ENCODE results near the gene FASN. TPM values are rescaled to one million over a fixed set of nuclear protein-coding genes. Genes with fewer than 3 reads are reported as not detected.

Gene FASN
- total and polyA plus RNA-seq, 2 of the 4 experiments (the other 2 are of a cell fraction): 12.4 to 56.0 TPM

DNA sequence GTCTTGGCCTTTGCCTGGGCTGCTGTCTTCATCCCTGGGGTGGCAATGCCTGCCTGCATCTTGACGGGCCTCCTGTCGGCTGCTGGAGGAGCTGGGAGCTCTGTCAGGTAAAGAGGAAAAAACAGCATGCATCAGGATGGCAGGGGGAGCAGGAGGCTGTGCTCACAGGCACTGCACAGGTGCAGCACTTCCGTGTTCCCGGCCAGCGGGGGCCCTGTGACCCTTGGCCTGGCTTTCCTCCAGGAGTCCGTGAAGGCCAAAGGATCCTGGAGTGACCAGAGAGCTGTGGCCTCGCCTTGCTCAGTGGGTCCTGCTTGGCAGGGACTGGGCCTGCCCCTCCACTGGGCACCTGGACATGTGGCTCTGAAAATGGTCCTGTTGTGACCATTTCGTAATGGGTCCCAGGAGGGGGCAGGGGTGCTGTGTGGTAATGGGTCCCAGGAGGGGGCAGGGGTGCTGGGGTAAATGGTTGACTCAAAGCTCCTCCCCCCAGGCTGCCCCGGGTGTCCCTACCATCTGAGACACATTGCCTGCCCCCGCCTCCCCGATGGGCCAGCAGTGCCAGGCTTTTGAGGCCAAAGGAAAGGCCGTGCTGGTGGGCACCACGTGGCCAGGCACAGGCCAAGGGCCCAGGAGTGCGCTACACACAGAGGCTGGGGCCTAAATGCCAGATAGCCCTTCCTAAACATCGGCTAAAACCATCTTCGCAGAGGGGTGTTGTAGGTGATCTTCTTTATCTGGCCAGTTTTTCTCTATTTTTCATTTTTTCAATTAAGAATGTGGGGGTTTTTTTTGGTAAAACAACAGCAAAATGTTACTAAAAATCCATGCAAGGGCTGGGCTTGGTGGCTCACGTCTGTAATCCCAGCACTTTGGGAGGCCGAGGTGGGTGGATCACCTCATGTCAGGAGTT lies 4.0 kb upstream of the FASN start:
- in situ Hi-C loops (cut with MboI; ENCODE audit: low sequenced_read_pairs) (no loop called here), intact Hi-C loops (cut with micrococcal nuclease) (no loop called here), dilution Hi-C loops (cut with HindIII; ENCODE audit: low sequenced_read_pairs, unreplicated experiment) (no loop called here)
- Histone ChIP-seq H3K27ac (ENCODE audit: insufficient read depth, low read length) (no peak overlapping the region), H3K4ac (ENCODE audit: low read depth, low read length) (no peak overlapping the region), H3K79me1 (ENCODE audit: low read depth in 1 of 2, low read length in 2 of 2) (peaks cover 0 to 22% of the 10 kb centered on the region in 2 experiments; a peak in 3 of 4 replicates), H4K8ac (ENCODE audit: low read depth in 2 of 2, low read length in 2 of 2) (no peak overlapping the region), H2AK5ac (ENCODE audit: low read depth, low read length) (no peak overlapping the region), H3K9ac (ENCODE audit: low read depth, low read length) (no peak overlapping the region), H2BK20ac (ENCODE audit: low read depth, low read length) (no peak overlapping the region), H2BK15ac (ENCODE audit: low read depth, low read length) (no peak overlapping the region), H3K4me3 (ENCODE audit: insufficient read depth, low read depth, low read length) (no peak overlapping the region), H3K23ac (ENCODE audit: low read depth, low read length) (no peak overlapping the region), H3K4me1 (ENCODE audit: control insufficient read depth, insufficient read depth, low read length) (peaks cover 21% of the 10 kb centered on the region), H3K4me2 (ENCODE audit: low read depth, low read length) (no peak overlapping the region), H2BK5ac (ENCODE audit: low read depth, low read length, poor library complexity, severe bottlenecking) (no peak overlapping the region), H2AFZ (replicated peaks; ENCODE audit: low read length, poor library complexity) (no peak overlapping the region), H4K5ac (ENCODE audit: low read depth, low read length) (no peak overlapping the region), H3K36me3 (ENCODE audit: control insufficient read depth, insufficient read depth, low read length) (no peaks in the 10 kb centered on the region), H2BK120ac (ENCODE audit: low read depth, low read length) (no peak overlapping the region), H4K20me1 (ENCODE audit: insufficient read depth, low read length) (peaks cover 5% of the 10 kb centered on the region), H3K14ac (replicated peaks; ENCODE audit: low read depth, low read length) (no peak overlapping the region), H4K91ac (ENCODE audit: insufficient read depth, low read depth, low read length) (no peak overlapping the region; the same call in 1 of the 2 replicates), H3K9me1 (ENCODE audit: insufficient read depth, low read length) (0 out of 2 replicates have a peak, but pooled peaks cover 5% of the 10 kb centered on the region), H3K27me3 (ENCODE audit: control insufficient read depth, insufficient read depth, low read length) (no peaks in the 10 kb centered on the region), H3K56ac (ENCODE audit: extremely low read depth, insufficient read depth, low read length) (no peak overlapping the region), H3K9me3 (ENCODE audit: control insufficient read depth, insufficient read depth, low read length) (no peaks in the 10 kb centered on the region), H3K18ac (ENCODE audit: low read depth, low read length) (no peak overlapping the region), H2AK9ac (replicated peaks; ENCODE audit: low read depth, low read length, poor library complexity) (peak overlapping the region; percentile 28)
- WGBS, 2 experiments (ENCODE audit: extremely low coverage in 2 of 2, insufficient read length in 1 of 2): 75% methylated on average over 3 of the region's 18 CpGs; no CpG with 5 or more reads in 1 of the 2 experiments
- DNase-seq: no peak
- no TSS peak for BruUV-seq (replicated peaks)
- POLR2A ChIA-PET (ENCODE audit: unreplicated experiment): no interaction called here
- ATAC-seq (ENCODE audit: low read depth): no peak
- CTCF ChIA-PET: no interaction called here
- TF ChIP-seq MAZ (IDR thresholded peaks at IDR 0.05; ENCODE audit: borderline replicate concordance, low read depth, low read length): no peak
- no peak for TF ChIP-seq RAD21 (IDR thresholded peaks at IDR 0.05; ENCODE audit: low read length)
- no peak for TF ChIP-seq MXI1 (IDR thresholded peaks at IDR 0.05; ENCODE audit: borderline replicate concordance, low read depth, low read length)
- TF ChIP-seq RFX5 (IDR thresholded peaks at IDR 0.05; ENCODE audit: low read depth, low read length): no peak
- TF ChIP-seq SMC3 (IDR thresholded peaks at IDR 0.05; ENCODE audit: low read depth, low read length): no peak
- TF ChIP-seq POLR2A (IDR thresholded peaks at IDR 0.05; ENCODE audit: low read depth, low read length): no peak
- TF ChIP-seq, protein P1, sequence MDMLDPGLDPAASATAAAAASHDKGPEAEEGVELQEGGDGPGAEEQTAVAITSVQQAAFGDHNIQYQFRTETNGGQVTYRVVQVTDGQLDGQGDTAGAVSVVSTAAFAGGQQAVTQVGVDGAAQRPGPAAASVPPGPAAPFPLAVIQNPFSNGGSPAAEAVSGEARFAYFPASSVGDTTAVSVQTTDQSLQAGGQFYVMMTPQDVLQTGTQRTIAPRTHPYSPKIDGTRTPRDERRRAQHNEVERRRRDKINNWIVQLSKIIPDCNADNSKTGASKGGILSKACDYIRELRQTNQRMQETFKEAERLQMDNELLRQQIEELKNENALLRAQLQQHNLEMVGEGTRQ (IDR thresholded peaks at IDR 0.05; ENCODE audit: low read depth, low read length): no peak
- TF ChIP-seq MAFK (IDR thresholded peaks at IDR 0.05; ENCODE audit: low read depth, low read length): no peak
- no peak for TF ChIP-seq NFE2L2 (IDR thresholded peaks at IDR 0.05; ENCODE audit: low read depth, low read length)
